HepG2 (cell line): ENCODE measurements around the gene NFIC. TPM values are rescaled to one million over a fixed set of nuclear protein-coding genes. Genes with fewer than 3 reads are reported as not detected.

ENCODE experiments used
- BHLHE40 ChIP-seq: IDR thresholded peaks from 2 replicates; pipeline ENCODE4 v1.6.1; 2011; ENCODE audit warnings: low read length, improper control_type of control experiment
- HNRNPH1 ChIP-seq: fragments of 200-400 bp; formaldehyde crosslinking; optimal IDR thresholded peaks from 2 replicates; pipeline ENCODE3; 2017; ENCODE audit warnings: mild to moderate bottlenecking, low read depth, low read length
- KLF9 ChIP-seq: IDR thresholded peaks from 2 replicates; pipeline ENCODE4 v1.6.1; 2016; ENCODE audit warnings: low read depth
- NR2F1 ChIP-seq, 2 experiments: fragments of 450-650 bp in 1 of 2; formaldehyde crosslinking in 1 of 2; IDR thresholded peaks; 2 replicates each; pipeline versions ENCODE4 v1.5.0 to v1.6.1; 2016 to 2020; ENCODE audit warnings: mild to moderate bottlenecking in 1 of 2, missing compliant biosample characterization in 1 of 2, missing genetic modification reagents in 1 of 2, moderate library complexity in 1 of 2
- RCOR2 ChIP-seq: IDR thresholded peaks from 2 replicates; pipeline ENCODE4 v1.6.1; 2016; ENCODE audit warnings: missing biosample characterization, missing genetic modification reagents
- RFXAP ChIP-seq: sonication (generic); formaldehyde crosslinking; IDR thresholded peaks from 2 replicates; pipeline ENCODE4 v1.4.0; 2020; ENCODE audit warnings: missing genetic modification reagents, borderline replicate concordance
- SP5 ChIP-seq: IDR thresholded peaks from 2 replicates; pipeline ENCODE4 v1.6.1; 2016; ENCODE audit warnings: low read depth, borderline replicate concordance
- YEATS4 ChIP-seq: sonication (generic); formaldehyde crosslinking; IDR thresholded peaks from 2 replicates; pipeline ENCODE4 v1.4.0; 2020; ENCODE audit warnings: missing genetic modification reagents, borderline replicate concordance
- ZNF263 ChIP-seq: sonication (generic); formaldehyde crosslinking; IDR thresholded peaks from 2 replicates; pipeline ENCODE4 v1.4.0; 2020; ENCODE audit warnings: missing genetic modification reagents
- ZNF556 ChIP-seq: sonication (generic); formaldehyde crosslinking; IDR thresholded peaks from 2 replicates; pipeline ENCODE4 v1.4.0; 2020; ENCODE audit warnings: mild to moderate bottlenecking, missing genetic modification reagents, borderline replicate concordance
- ZNF569 ChIP-seq: sonication (generic); formaldehyde crosslinking; IDR thresholded peaks from 2 replicates; pipeline ENCODE4 v1.5.0; 2020; ENCODE audit warnings: mild to moderate bottlenecking, missing genetic modification reagents, moderate library complexity, borderline replicate concordance
- ZZZ3 ChIP-seq: sonication (generic); formaldehyde crosslinking; IDR thresholded peaks from 2 replicates; pipeline ENCODE4 v1.4.0; 2020; ENCODE audit warnings: missing genetic modification reagents, mild to moderate bottlenecking, borderline replicate concordance
- polyA plus RNA-seq, 8 experiments: library from polyadenylated mRNA; depleted of rRNA in 3 of 8; stranded (reverse) in 7 of 8; unstranded in 1 of 8; fragments of >200 nt; fragmentation: Illumina TruSeq in 4 of 8; extraction: Trizol in 4 of 8; gene quantifications; 2 replicates each; pipeline versions ENCODE4 v1.2.1 to v1.2.3, GENCODE V29; 2011 to 2016; ENCODE audit warnings: low read depth in 4 of 8, missing spikeins in 1 of 8, mixed read lengths in 1 of 8; ENCODE audit not compliant: insufficient read depth in 1 of 8
- total RNA-seq, 5 experiments: library from RNA; depleted of rRNA; stranded (reverse); fragments of >200 nt; fragmentation: Illumina TruSeq; extraction: Trizol; gene quantifications; 2 replicates each; pipeline ENCODE4 v1.2.3, GENCODE V29; 2016; ENCODE audit warnings: low read depth in 1 of 5
- TF ChIP-seq, protein P1 (sequence below): sonication (generic); formaldehyde crosslinking; IDR thresholded peaks from 2 replicates; pipeline ENCODE4 v1.5.0; 2020; ENCODE audit warnings: mild to moderate bottlenecking, missing genetic modification reagents, borderline replicate concordance
- TF ChIP-seq, protein P2 (sequence below): sonication (generic); formaldehyde crosslinking; IDR thresholded peaks from 2 replicates; pipeline ENCODE4 v1.4.0; 2020; ENCODE audit warnings: mild to moderate bottlenecking, missing genetic modification reagents
- TF ChIP-seq, protein P3 (sequence below): sonication (generic); formaldehyde crosslinking; IDR thresholded peaks from 2 replicates; pipeline ENCODE4 v1.4.0; 2020; ENCODE audit warnings: missing genetic modification reagents, low read depth, mild to moderate bottlenecking, borderline replicate concordance
- TF ChIP-seq, protein P4 (sequence below): sonication (generic); formaldehyde crosslinking; IDR thresholded peaks from 2 replicates; pipeline ENCODE4 v1.4.0; 2020; ENCODE audit warnings: mild to moderate bottlenecking, missing genetic modification reagents

Gene NFIC
- total and polyA plus RNA-seq, 2 of the 13 experiments (the other 11 are each of a cell fraction or from before 2014, with no cell fraction given) = 1.3 to 2.5 TPM

DNA sequence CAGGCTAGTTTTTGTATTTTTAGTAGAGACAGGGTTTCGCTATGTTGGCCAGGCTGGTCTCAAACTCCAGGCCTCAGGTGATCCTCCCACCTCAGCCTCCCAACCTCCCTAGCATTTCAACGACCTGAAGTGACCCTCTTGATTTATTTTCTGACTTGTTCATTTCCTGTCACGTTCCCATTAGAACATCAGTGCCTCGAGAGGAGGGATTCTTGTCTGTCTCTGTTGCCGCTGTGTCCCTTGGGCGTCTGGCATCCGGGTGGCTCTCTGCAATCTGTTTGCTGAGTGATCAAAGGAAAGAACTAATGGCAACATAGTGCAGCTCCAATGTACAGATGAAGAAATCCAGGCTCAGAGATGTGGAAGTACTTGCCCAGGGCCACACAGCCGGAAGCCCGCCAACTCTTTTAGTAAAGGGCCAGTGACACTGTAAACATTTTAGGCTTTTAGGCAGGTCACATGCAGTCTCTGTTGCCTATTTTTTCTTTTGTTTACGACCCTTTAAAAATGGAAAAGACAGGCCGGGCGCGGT, 47.5 kb downstream of the NFIC start (continued):
- TF ChIP-seq, protein P1, sequence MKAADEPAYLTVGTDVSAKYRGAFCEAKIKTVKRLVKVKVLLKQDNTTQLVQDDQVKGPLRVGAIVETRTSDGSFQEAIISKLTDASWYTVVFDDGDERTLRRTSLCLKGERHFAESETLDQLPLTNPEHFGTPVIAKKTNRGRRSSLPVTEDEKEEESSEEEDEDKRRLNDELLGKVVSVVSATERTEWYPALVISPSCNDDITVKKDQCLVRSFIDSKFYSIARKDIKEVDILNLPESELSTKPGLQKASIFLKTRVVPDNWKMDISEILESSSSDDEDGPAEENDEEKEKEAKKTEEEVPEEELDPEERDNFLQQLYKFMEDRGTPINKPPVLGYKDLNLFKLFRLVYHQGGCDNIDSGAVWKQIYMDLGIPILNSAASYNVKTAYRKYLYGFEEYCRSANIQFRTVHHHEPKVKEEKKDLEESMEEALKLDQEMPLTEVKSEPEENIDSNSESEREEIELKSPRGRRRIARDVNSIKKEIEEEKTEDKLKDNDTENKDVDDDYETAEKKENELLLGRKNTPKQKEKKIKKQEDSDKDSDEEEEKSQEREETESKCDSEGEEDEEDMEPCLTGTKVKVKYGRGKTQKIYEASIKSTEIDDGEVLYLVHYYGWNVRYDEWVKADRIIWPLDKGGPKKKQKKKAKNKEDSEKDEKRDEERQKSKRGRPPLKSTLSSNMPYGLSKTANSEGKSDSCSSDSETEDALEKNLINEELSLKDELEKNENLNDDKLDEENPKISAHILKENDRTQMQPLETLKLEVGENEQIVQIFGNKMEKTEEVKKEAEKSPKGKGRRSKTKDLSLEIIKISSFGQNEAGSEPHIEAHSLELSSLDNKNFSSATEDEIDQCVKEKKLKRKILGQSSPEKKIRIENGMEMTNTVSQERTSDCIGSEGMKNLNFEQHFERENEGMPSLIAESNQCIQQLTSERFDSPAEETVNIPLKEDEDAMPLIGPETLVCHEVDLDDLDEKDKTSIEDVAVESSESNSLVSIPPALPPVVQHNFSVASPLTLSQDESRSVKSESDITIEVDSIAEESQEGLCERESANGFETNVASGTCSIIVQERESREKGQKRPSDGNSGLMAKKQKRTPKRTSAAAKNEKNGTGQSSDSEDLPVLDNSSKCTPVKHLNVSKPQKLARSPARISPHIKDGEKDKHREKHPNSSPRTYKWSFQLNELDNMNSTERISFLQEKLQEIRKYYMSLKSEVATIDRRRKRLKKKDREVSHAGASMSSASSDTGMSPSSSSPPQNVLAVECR (CRISPR knock-in tag) = peak; percentile 14; the same call in 1 of the 2 replicates
- TF ChIP-seq KLF9 (CRISPR knock-in tag) (no peak), HNRNPH1 (no peak), NR2F1 (CRISPR knock-in tag; IDR thresholded peaks at IDR 0.05) (0 out of 4 replicates have a peak, but pooled peaks of 1 of the 2 experiments have one; percentile 57), ZZZ3 (CRISPR knock-in tag) (no peak), ZNF263 (CRISPR knock-in tag) (peak; percentile 69), BHLHE40 (peak; percentile 95), ZNF556 (CRISPR knock-in tag) (peak; percentile 64; the same call in 1 of the 2 replicates), RCOR2 (CRISPR knock-in tag) (peak; percentile 98), YEATS4 (CRISPR knock-in tag) (no peak), RFXAP (CRISPR knock-in tag) (peak; percentile 69; the same call in 1 of the 2 replicates), ZNF569 (CRISPR knock-in tag) (no peak), SP5 (CRISPR knock-in tag) (peak; percentile 97)
- TF ChIP-seq, protein P2, sequence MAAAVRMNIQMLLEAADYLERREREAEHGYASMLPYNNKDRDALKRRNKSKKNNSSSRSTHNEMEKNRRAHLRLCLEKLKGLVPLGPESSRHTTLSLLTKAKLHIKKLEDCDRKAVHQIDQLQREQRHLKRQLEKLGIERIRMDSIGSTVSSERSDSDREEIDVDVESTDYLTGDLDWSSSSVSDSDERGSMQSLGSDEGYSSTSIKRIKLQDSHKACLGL (CRISPR knock-in tag) = no peak
- TF ChIP-seq, protein P3, sequence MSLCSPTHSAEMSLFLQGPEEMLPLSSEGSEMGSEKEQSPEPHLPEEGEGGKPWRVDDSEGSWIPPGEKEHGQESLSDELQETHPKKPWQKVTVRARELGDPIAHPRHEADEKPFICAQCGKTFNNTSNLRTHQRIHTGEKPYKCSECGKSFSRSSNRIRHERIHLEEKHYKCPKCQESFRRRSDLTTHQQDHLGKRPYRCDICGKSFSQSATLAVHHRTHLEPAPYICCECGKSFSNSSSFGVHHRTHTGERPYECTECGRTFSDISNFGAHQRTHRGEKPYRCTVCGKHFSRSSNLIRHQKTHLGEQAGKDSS (CRISPR knock-in tag) = 0 out of 2 replicates have a peak, but pooled peaks have one; percentile 62
- TF ChIP-seq, protein P4, sequence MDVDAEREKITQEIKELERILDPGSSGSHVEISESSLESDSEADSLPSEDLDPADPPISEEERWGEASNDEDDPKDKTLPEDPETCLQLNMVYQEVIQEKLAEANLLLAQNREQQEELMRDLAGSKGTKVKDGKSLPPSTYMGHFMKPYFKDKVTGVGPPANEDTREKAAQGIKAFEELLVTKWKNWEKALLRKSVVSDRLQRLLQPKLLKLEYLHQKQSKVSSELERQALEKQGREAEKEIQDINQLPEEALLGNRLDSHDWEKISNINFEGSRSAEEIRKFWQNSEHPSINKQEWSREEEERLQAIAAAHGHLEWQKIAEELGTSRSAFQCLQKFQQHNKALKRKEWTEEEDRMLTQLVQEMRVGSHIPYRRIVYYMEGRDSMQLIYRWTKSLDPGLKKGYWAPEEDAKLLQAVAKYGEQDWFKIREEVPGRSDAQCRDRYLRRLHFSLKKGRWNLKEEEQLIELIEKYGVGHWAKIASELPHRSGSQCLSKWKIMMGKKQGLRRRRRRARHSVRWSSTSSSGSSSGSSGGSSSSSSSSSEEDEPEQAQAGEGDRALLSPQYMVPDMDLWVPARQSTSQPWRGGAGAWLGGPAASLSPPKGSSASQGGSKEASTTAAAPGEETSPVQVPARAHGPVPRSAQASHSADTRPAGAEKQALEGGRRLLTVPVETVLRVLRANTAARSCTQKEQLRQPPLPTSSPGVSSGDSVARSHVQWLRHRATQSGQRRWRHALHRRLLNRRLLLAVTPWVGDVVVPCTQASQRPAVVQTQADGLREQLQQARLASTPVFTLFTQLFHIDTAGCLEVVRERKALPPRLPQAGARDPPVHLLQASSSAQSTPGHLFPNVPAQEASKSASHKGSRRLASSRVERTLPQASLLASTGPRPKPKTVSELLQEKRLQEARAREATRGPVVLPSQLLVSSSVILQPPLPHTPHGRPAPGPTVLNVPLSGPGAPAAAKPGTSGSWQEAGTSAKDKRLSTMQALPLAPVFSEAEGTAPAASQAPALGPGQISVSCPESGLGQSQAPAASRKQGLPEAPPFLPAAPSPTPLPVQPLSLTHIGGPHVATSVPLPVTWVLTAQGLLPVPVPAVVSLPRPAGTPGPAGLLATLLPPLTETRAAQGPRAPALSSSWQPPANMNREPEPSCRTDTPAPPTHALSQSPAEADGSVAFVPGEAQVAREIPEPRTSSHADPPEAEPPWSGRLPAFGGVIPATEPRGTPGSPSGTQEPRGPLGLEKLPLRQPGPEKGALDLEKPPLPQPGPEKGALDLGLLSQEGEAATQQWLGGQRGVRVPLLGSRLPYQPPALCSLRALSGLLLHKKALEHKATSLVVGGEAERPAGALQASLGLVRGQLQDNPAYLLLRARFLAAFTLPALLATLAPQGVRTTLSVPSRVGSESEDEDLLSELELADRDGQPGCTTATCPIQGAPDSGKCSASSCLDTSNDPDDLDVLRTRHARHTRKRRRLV (CRISPR knock-in tag) = peak; percentile 43; the same call in 1 of the 2 replicates
